CD8-positive, alpha-beta memory T cell (primary cell): ENCODE results near the gene SIGLEC1. TPM values are rescaled to one million over a fixed set of nuclear protein-coding genes. Genes with fewer than 3 reads are reported as not detected.
A peak's percentile ranks its signal among the peaks of the same experiment; 100 is the strongest.

ENCODE experiments used
- CTCF ChIA-PET: fragments of 350-600 bp; sonication (Branson Sonifier 250); formaldehyde crosslinking; loops from one replicate; lab custom pipeline; 2021; ENCODE audit warnings: antibody characterized with exemption; lab: Charles Lee
- POLR2A ChIA-PET: fragments of 350-600 bp; sonication (Branson Sonifier 250); formaldehyde crosslinking; loops from one replicate; lab custom pipeline; 2021; ENCODE audit warnings: antibody characterized with exemption; lab: Charles Lee
- DNase-seq, 5 donors: peaks; one replicate each; pipeline versions ENCODE4 v3.0.0 to v3.0.0-alpha.2; 2020 to 2022; ENCODE audit warnings: mixed read lengths in 1 of 5
- H3K27ac ChIP-seq: one replicate; pipeline ENCODE4 v1.7.0; 2013; ENCODE audit warnings: low read depth, mild to moderate bottlenecking, low read length, moderate library complexity
- H3K27me3 ChIP-seq: 2 replicates; pipeline ENCODE4 v1.7.0; 2013; ENCODE audit warnings: low read length, mild to moderate bottlenecking; ENCODE audit not compliant: insufficient read depth, poor library complexity, severe bottlenecking
- H3K36me3 ChIP-seq: 2 replicates; pipeline ENCODE4 v1.7.0; 2013; ENCODE audit warnings: mild to moderate bottlenecking, low read length, moderate library complexity; ENCODE audit not compliant: insufficient read depth
- H3K4me1 ChIP-seq: 2 replicates; pipeline ENCODE4 v1.7.0; 2013; ENCODE audit warnings: mild to moderate bottlenecking, low read length, moderate library complexity; ENCODE audit not compliant: insufficient read depth
- H3K4me3 ChIP-seq: 2 replicates; pipeline ENCODE4 v1.7.0; 2013; ENCODE audit warnings: mild to moderate bottlenecking, low read length
- H3K9me3 ChIP-seq: 2 replicates; pipeline ENCODE4 v1.7.0; 2013; ENCODE audit warnings: mild to moderate bottlenecking, low read length
- H3K27ac Mint-ChIP-seq, 8 donors: one replicate each; pipeline ENCODE4 v1.8.0; 2020 to 2021; ENCODE audit warnings: mixed read lengths in 8 of 8, mild to moderate bottlenecking in 6 of 8, inconsistent platforms in 3 of 8, moderate library complexity in 3 of 8
- H3K27me3 Mint-ChIP-seq, 2 donors: one replicate each; pipeline ENCODE4 v1.8.0; 2020 to 2021; ENCODE audit warnings: mixed read lengths in 2 of 2, mild to moderate bottlenecking in 1 of 2, moderate library complexity in 1 of 2
- H3K36me3 Mint-ChIP-seq, 3 donors: one replicate each; pipeline ENCODE4 v1.8.0; 2020 to 2021; ENCODE audit warnings: mixed read lengths in 3 of 3, inconsistent platforms in 1 of 3, mild to moderate bottlenecking in 1 of 3
- H3K4me1 Mint-ChIP-seq, 3 donors: one replicate each; pipeline ENCODE4 v1.8.0; 2020 to 2021; ENCODE audit warnings: mixed read lengths in 3 of 3, inconsistent platforms in 1 of 3, mild to moderate bottlenecking in 1 of 3
- H3K4me3 Mint-ChIP-seq, 7 donors: one replicate each; pipeline ENCODE4 v1.8.0; 2020 to 2021; ENCODE audit warnings: mixed read lengths in 7 of 7, mild to moderate bottlenecking in 6 of 7, moderate library complexity in 4 of 7, inconsistent platforms in 2 of 7
- H3K9me3 Mint-ChIP-seq, 5 donors: one replicate each; pipeline ENCODE4 v1.8.0; 2020 to 2022; ENCODE audit warnings: mixed read lengths in 5 of 5, mild to moderate bottlenecking in 3 of 5, moderate library complexity in 2 of 5, inconsistent platforms in 1 of 5
- polyA plus RNA-seq: library from polyadenylated mRNA; unstranded; fragments of 300-500 nt; fragmentation: Illumina TruSeq; gene quantifications from one replicate; pipeline ENCODE4 v1.2.3, GENCODE V29; 2021
- total RNA-seq, 2 experiments: library from RNA; stranded (reverse); gene quantifications; one replicate each; pipeline ENCODE4 v1.2.3, GENCODE V29; 2021

Gene SIGLEC1
- total and polyA plus RNA-seq, 3 experiments from 2014 or later = 0.18 to 0.24 TPM; not detected in 1

DNA sequence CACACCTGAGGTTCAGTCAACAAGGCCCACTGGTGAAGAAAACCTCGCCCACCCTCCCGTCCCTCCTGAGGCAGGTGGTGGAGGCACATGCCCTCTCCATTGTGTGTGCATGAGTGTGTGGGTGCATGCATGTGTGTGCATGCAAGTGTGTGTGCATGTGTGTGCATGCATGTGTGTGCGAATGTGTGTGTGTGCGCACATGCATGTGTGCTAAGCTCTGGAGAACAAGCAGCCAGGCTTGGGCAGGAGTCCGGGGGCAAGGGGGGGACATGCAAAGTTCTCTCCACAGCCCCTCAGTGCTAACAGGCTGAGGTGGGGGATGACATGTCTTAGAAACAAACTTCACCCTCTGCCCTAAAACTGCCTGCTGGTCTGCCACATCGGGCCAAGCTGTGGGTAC, 17.0 kb upstream of the SIGLEC1 start:
- peak in 1 of 5 donors; percentile 36 for DNase-seq
- no peaks in the 10 kb centered on the region for H3K9me3 ChIP-seq
- peaks cover 5% of the 10 kb centered on the region for H3K27me3 ChIP-seq
- H3K36me3 Mint-ChIP-seq = no peaks in the 10 kb centered on the region
- no peak overlapping the region for H3K4me3 ChIP-seq
- no peak overlapping the region for H3K4me3 Mint-ChIP-seq
- H3K9me3 Mint-ChIP-seq = peaks cover 0 to under 1% (median 0%) of the 10 kb centered on the region in 5 donors
- H3K36me3 ChIP-seq = no peaks in the 10 kb centered on the region
- peaks cover 42 to 58% of the 10 kb centered on the region in 2 donors for H3K27me3 Mint-ChIP-seq
- ChIA-PET POLR2A (no interaction called here), CTCF (no interaction called here)
- peaks cover 0 to 10% (median 0%) of the 10 kb centered on the region in 3 donors for H3K4me1 Mint-ChIP-seq
- H3K27ac Mint-ChIP-seq = no peak overlapping the region
- no peaks in the 10 kb centered on the region for H3K4me1 ChIP-seq
- no peak overlapping the region for H3K27ac ChIP-seq

DNA sequence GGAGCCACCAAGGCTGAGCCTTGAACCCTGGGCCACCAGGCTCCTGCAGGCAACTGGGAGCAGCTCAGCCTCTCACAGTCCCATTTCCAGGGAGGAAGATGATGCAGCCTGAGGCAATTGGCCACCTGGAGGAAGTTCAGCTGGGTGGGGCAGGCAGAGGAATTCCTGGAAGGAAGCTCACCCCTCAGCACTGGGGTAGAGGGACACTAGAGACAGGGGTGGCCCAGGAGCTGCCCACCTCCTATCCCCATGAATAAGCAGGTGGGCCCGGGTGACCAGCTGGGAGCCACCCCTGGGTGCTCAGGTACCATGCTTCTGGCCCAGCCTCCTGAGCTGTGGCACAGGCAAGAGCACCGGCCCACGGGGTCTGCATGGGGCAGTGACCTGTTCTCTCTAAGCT, 16.5 kb upstream of the SIGLEC1 start:
- Histone ChIP-seq H3K36me3 (no peaks in the 10 kb centered on the region), H3K4me1 (no peaks in the 10 kb centered on the region), H3K27me3 (peaks cover 5% of the 10 kb centered on the region), H3K4me3 (no peak overlapping the region), H3K9me3 (no peaks in the 10 kb centered on the region), H3K27ac (no peak overlapping the region)
- Mint-ChIP-seq H3K4me1 (peaks cover 0 to 10% (median 0%) of the 10 kb centered on the region in 3 donors), H3K36me3 (no peaks in the 10 kb centered on the region), H3K27me3 (peaks cover 39 to 61% of the 10 kb centered on the region in 2 donors), H3K9me3 (peaks cover 0 to 3% (median 0%) of the 10 kb centered on the region in 5 donors), H3K4me3 (no peak overlapping the region), H3K27ac (no peak overlapping the region)
- ChIA-PET POLR2A (no interaction called here), CTCF (interaction anchor here (2.7 kb wide), 1 partner anchor 18 kb away, joined by 9 read pairs; no protein-coding TSS in a partner anchor)
- peak in 1 of 5 donors; percentile 32 for DNase-seq

- POLR2A ChIA-PET = no interaction called here
- H3K36me3 Mint-ChIP-seq = no peaks in the 10 kb centered on the region
- Histone ChIP-seq H3K27ac (no peak overlapping the region), H3K9me3 (no peaks in the 10 kb centered on the region), H3K4me3 (no peak overlapping the region), H3K27me3 (peaks cover 5% of the 10 kb centered on the region), H3K36me3 (no peaks in the 10 kb centered on the region), H3K4me1 (no peaks in the 10 kb centered on the region)
- H3K27me3 Mint-ChIP-seq = peaks cover 37 to 60% of the 10 kb centered on the region in 2 donors
- CTCF ChIA-PET = interaction anchor here (2.7 kb wide), 1 partner anchor 18 kb away, joined by 9 read pairs; no protein-coding TSS in a partner anchor
- H3K9me3 Mint-ChIP-seq = peaks cover 0 to 3% (median 0%) of the 10 kb centered on the region in 5 donors
- DNase-seq = peak in 1 of 5 donors; percentile 26
- no peak overlapping the region for H3K4me3 Mint-ChIP-seq
- peaks cover 0 to 10% (median 0%) of the 10 kb centered on the region in 3 donors for H3K4me1 Mint-ChIP-seq
- H3K27ac Mint-ChIP-seq = peak overlapping the region in 1 of 8 donors; percentile 26
Observed at GRCh38 chr20:3728354-3728753, 16.0 kb upstream of the SIGLEC1 start.

DNA sequence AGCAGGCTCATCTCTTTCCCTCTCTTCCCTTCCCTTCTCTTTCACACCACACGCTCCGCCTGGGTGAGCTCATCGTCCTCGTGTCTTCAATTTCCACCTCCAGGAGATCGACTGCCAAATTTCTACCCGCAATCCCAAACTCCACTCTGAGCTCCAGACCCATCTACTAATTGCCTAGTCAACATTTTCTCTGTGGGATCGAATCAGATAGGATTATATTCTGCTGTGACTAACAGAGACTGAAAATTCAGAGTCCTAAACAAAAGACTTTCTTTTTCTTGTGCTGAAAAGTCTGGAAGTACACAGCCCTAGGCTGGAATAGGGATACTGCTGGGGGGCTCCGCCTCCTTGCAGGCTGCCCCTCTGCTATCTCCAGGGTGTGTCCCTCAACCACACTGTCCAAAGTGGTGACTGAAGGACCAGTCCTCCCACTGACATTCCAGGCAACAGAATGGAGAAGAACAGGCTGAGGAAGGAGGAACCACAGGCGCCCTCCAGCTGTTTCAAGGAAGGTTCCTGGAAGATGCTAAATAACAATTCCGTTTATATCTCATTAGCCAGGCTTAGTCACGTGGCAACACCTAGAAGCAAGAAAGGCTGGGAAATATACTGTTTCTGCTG, 15.1 kb upstream of the SIGLEC1 start:
- Mint-ChIP-seq H3K27ac (no peak overlapping the region), H3K4me1 (peaks cover 0 to 10% (median 0%) of the 10 kb centered on the region in 3 donors), H3K36me3 (no peaks in the 10 kb centered on the region), H3K9me3 (peaks cover 0 to 3% (median 0%) of the 10 kb centered on the region in 5 donors), H3K27me3 (peaks cover 32 to 61% of the 10 kb centered on the region in 2 donors), H3K4me3 (no peak overlapping the region)
- Histone ChIP-seq H3K27me3 (peaks cover 5% of the 10 kb centered on the region), H3K9me3 (no peaks in the 10 kb centered on the region), H3K27ac (no peak overlapping the region), H3K36me3 (no peaks in the 10 kb centered on the region), H3K4me3 (no peak overlapping the region), H3K4me1 (no peaks in the 10 kb centered on the region)
- CTCF ChIA-PET = interaction anchor here (0.9 to 2.7 kb wide), 2 partner anchors 12 to 17 kb away, joined by 3 to 9 read pairs; no protein-coding TSS in a partner anchor
- POLR2A ChIA-PET = no interaction called here
- DNase-seq = peak in 1 of 5 donors; percentile 5

DNA sequence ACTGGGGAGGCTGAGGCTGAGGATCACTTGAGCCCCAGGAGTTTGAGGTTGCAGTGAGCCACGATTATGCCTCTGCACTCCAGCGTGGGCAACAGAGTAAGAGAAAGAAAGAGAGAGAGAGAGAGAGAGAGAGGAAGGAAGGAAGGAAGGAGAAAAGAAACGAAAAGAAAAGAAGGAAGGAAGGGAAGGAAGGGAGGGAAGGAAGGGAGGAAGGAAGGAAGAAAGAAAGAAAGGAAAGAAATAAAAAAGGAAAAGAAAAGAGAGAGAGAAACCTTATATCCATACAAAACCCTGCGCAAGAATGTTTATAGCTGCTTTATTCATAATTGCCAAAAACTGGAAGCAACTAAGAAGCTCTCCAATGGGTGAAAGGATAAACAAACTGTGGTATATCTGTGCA, 12.0 kb upstream of the SIGLEC1 start:
- CTCF ChIA-PET = interaction anchor here (0.8 to 1.0 kb wide), 2 partner anchors 13 to 95 kb away, joined by 3 read pairs; no protein-coding TSS in a partner anchor
- H3K36me3 ChIP-seq = no peaks in the 10 kb centered on the region
- Mint-ChIP-seq H3K4me3 (no peak overlapping the region), H3K9me3 (peaks cover 0 to 3% (median 0%) of the 10 kb centered on the region in 5 donors), H3K27ac (no peak overlapping the region), H3K4me1 (peaks cover 2 to 9% (median 6%) of the 10 kb centered on the region in 3 donors), H3K36me3 (no peaks in the 10 kb centered on the region), H3K27me3 (peaks cover 20 to 66% of the 10 kb centered on the region in 2 donors)
- DNase-seq = no peak
- H3K27me3 ChIP-seq = peaks cover 5% of the 10 kb centered on the region
- POLR2A ChIA-PET = no interaction called here
- H3K27ac ChIP-seq = no peak overlapping the region
- H3K9me3 ChIP-seq = no peaks in the 10 kb centered on the region
- no peak overlapping the region for H3K4me3 ChIP-seq
- H3K4me1 ChIP-seq = no peaks in the 10 kb centered on the region

DNA sequence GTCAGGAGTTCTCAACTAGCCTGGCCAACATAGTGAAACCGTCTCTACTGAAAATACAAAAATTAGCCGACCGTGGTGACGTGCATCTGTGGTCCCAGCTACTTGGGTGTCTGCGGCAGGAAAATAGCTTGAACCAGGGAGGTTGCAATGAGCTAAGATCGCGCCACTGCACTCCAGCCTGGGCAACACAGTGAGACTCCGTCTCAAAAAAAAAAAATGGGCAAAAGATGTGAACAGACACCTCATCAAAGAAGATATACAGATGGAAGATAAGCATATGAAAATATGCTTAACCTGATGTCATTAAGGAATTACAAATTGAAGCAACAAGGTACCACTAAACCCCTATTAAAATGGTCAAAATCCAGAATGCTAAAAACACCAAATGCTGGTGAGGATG, 10.9 kb upstream of the SIGLEC1 start:
- Histone ChIP-seq H3K27ac (no peak overlapping the region), H3K27me3 (peaks cover 5% of the 10 kb centered on the region), H3K36me3 (no peaks in the 10 kb centered on the region), H3K4me3 (no peak overlapping the region), H3K9me3 (no peaks in the 10 kb centered on the region), H3K4me1 (no peaks in the 10 kb centered on the region)
- no peak overlapping the region for H3K27ac Mint-ChIP-seq
- POLR2A ChIA-PET = no interaction called here
- DNase-seq = no peak
- CTCF ChIA-PET = no interaction called here
- H3K36me3 Mint-ChIP-seq = no peaks in the 10 kb centered on the region
- peaks cover 0 to 3% (median 0%) of the 10 kb centered on the region in 5 donors for H3K9me3 Mint-ChIP-seq
- peaks cover 23 to 65% of the 10 kb centered on the region in 2 donors for H3K27me3 Mint-ChIP-seq
- peaks cover 2 to 9% (median 6%) of the 10 kb centered on the region in 3 donors for H3K4me1 Mint-ChIP-seq
- no peak overlapping the region for H3K4me3 Mint-ChIP-seq

DNA sequence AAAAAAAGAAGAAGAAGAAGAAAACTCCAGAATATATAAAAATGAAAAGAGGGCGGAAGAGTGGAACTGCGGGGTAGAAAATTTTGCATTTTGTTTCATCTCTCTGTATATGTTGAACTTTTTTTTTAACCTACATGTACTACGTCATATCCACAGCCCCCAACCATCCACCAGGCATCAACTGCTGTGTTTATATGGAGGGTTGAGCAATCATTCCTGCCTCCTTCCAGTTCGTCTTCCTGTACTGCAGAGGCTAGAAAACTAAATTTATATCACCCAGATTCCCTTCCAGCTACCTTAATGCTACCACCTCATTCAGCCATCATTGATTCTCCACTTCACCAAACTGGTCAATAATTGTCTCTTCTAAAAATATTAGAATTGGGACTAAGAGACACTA, 9.5 kb upstream of the SIGLEC1 start:
- H3K36me3 Mint-ChIP-seq = no peaks in the 10 kb centered on the region
- H3K9me3 Mint-ChIP-seq = peaks cover 0 to 3% (median 0%) of the 10 kb centered on the region in 5 donors
- H3K27me3 Mint-ChIP-seq = peaks cover 17 to 61% of the 10 kb centered on the region in 2 donors
- POLR2A ChIA-PET = no interaction called here
- peaks cover 2 to 9% (median 6%) of the 10 kb centered on the region in 3 donors for H3K4me1 Mint-ChIP-seq
- H3K4me3 ChIP-seq = no peak overlapping the region
- H3K36me3 ChIP-seq = no peaks in the 10 kb centered on the region
- peaks cover 5% of the 10 kb centered on the region for H3K27me3 ChIP-seq
- DNase-seq = no peak
- H3K4me1 ChIP-seq = no peaks in the 10 kb centered on the region
- H3K4me3 Mint-ChIP-seq = no peak overlapping the region
- H3K27ac ChIP-seq = no peak overlapping the region
- H3K9me3 ChIP-seq = no peaks in the 10 kb centered on the region
- no peak overlapping the region for H3K27ac Mint-ChIP-seq
- CTCF ChIA-PET = no interaction called here

DNA sequence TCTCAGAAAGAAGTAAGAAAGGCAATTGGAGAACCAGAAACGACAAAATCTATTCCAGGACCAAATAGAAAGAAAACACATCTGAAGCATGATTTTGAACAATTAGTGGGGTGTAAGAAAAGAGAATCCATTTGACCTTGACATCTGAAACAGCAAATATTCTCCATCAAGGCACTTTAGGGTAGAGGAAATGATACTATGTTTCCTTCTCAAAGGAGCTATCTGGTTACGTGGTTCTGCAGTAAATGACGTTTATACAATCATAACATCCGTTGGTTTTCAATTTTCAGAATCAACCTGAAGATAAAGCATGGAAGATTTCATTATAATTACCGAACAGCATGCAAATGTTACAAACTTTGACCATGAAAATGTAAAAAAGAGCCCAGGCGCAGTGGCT, 8.2 kb upstream of the SIGLEC1 start:
- peaks cover 0 to 3% (median 0%) of the 10 kb centered on the region in 5 donors for H3K9me3 Mint-ChIP-seq
- H3K27me3 Mint-ChIP-seq = peaks cover 17 to 68% of the 10 kb centered on the region in 2 donors
- H3K36me3 Mint-ChIP-seq = no peaks in the 10 kb centered on the region
- Histone ChIP-seq H3K4me1 (no peaks in the 10 kb centered on the region), H3K27me3 (peaks cover 5% of the 10 kb centered on the region), H3K4me3 (no peak overlapping the region), H3K36me3 (no peaks in the 10 kb centered on the region), H3K9me3 (no peaks in the 10 kb centered on the region), H3K27ac (no peak overlapping the region)
- ChIA-PET CTCF (no interaction called here), POLR2A (no interaction called here)
- H3K4me3 Mint-ChIP-seq = no peak overlapping the region
- H3K4me1 Mint-ChIP-seq = peaks cover 2 to 9% (median 6%) of the 10 kb centered on the region in 3 donors
- no peak overlapping the region for H3K27ac Mint-ChIP-seq
- DNase-seq = no peak
